RWPE1 (cell line): Measurements from ENCODE around the gene GNG3.
A peak's percentile ranks its signal among the peaks of the same experiment; 100 is the strongest.
"Not testable (repeated sequence)": the region's sequence is repeated elsewhere in the genome, so short reads cannot be mapped to it uniquely, and the experiment has no call there.

ENCODE experiments used
- CTCF ChIA-PET: fragments of 350-600 bp; sonication (Branson Sonifier 250); formaldehyde crosslinking; extraction: SDS; loops from one replicate; lab custom pipeline; 2021; lab: Yijun Ruan, JAX
- POLR2A ChIA-PET: fragments of 400-600 bp; formaldehyde crosslinking; extraction: SDS; loops from one replicate; lab custom pipeline; 2020; ENCODE audit warnings: antibody characterized with exemption; ENCODE audit not compliant: low non-redundant PET; lab: Yijun Ruan, JAX
- DNase-seq: peaks from one replicate; pipeline ENCODE4 v3.0.0; 2012; ENCODE audit warnings: low spot score
- H3K27ac ChIP-seq: fragments of 450-650 bp; 2 replicates; pipeline ENCODE4 v1.5.1; 2017
- TF ChIP-seq, protein P1 (sequence below): fragments of 450-650 bp; conservative IDR thresholded peaks from 2 replicates; pipeline ENCODE4 v1.5.1; 2017; ENCODE audit warnings: low read depth, mild to moderate bottlenecking

Gene GNG3

GRCh38 chr11:62682518-62682917, 25.0 kb upstream of the GNG3 start:
- no peak for DNase-seq
- TF ChIP-seq, protein P1, sequence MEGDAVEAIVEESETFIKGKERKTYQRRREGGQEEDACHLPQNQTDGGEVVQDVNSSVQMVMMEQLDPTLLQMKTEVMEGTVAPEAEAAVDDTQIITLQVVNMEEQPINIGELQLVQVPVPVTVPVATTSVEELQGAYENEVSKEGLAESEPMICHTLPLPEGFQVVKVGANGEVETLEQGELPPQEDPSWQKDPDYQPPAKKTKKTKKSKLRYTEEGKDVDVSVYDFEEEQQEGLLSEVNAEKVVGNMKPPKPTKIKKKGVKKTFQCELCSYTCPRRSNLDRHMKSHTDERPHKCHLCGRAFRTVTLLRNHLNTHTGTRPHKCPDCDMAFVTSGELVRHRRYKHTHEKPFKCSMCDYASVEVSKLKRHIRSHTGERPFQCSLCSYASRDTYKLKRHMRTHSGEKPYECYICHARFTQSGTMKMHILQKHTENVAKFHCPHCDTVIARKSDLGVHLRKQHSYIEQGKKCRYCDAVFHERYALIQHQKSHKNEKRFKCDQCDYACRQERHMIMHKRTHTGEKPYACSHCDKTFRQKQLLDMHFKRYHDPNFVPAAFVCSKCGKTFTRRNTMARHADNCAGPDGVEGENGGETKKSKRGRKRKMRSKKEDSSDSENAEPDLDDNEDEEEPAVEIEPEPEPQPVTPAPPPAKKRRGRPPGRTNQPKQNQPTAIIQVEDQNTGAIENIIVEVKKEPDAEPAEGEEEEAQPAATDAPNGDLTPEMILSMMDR, result no peak
- no peak overlapping the region for H3K27ac ChIP-seq
- ChIA-PET CTCF (interaction anchor here (2.5 kb wide), 1 partner anchor 12 kb away, joined by 17 read pairs; no protein-coding TSS in a partner anchor), POLR2A (no interaction called here)

DNA sequence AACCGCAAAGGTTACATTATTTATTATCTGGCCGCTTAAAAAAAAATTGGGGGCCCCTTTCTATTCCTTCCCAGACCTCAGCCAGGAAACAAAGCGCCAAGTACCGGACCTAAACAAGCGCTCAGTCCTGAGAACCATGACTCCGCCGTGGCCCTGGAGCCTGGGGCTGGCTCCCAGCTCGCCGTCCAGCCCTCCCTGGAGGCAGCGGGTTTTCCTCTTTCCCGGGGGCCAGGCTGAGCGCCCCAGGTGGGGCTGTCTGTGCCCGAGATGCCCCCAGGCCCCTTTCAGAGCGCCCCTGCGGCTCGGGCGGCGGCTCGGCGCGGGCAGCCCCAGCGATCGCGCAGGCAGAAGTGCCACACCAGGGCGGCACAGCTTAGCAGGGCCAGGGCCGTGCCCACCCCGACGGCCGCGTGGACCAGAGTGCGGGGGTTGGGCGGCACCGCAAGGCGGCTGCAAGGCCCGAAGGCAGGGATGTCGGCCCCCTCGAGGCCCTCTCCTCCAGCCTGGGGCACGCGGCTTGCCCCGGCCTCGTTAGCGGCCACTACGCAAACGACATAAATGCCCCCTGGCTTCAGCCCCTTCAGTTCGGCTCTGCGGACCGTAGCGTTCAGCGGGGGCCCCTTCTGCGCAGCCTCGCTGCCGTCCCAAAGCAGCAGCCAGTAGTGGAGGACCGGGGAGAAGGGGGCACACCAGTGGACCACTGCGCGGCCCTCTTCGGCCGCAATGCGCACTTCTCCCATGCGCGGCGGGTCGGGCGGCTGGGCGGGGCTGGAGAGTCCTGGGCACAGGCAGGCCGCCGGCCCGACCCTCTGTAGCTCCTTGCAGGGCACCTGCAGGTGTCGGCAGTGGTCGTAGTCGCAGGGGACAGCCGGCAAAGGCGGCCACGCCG, 19.7 kb upstream of the GNG3 start:
- TF ChIP-seq, protein P1, result no peak
- POLR2A ChIA-PET, result no interaction called here
- CTCF ChIA-PET, result interaction anchor here (0.6 kb wide), 1 partner anchor 38 kb away, joined by 3 read pairs; no protein-coding TSS in a partner anchor
- H3K27ac ChIP-seq, result no peak overlapping the region
- no peak for DNase-seq

DNA sequence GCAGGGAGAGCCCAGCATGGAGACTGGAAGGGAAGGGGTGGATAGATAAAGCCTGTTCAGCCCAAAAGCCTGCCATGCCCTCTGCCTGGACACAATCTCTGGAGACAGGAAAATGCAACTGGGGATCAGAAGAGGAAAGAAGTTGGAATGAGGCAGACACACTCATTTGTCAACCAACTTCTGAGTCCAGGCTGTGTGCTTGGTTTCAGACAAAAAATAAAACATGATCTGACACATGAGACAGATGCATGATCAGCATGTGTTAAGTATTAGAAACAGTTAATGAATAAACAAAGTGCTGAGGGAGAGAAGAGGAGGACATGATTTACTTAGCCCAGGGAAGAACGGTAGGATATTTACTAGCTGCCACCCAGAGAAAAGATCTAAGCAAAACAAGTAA, 19.0 kb upstream of the GNG3 start:
- DNase-seq, result no peak
- TF ChIP-seq, protein P1, result no peak
- POLR2A ChIA-PET, result no interaction called here
- CTCF ChIA-PET, result no interaction called here
- no peak overlapping the region for H3K27ac ChIP-seq

GRCh38 chr11:62689421-62690183, 17.9 kb upstream of the GNG3 start, which contains the start of gene LRRN4CL:
Gene LRRN4CL (minus strand): TSS chr11:62689530. CDS start chr11:62688508, 1,022 bp downstream.
- ChIA-PET CTCF (interaction anchor here (0.6 to 1.9 kb wide), 3 partner anchors 9 to 97 kb away, joined by 3 to 8 read pairs (median 3); no protein-coding TSS in a partner anchor), POLR2A (interaction anchor here (0.7 to 1.1 kb wide), 2 partner anchors 44 to 166 kb away, joined by 3 to 4 read pairs; no protein-coding TSS in a partner anchor)
- TF ChIP-seq, protein P1, result no peak
- H3K27ac ChIP-seq, result peak within 1 kb of the TSS; percentile 70
- peak; percentile 61 for DNase-seq

- CTCF ChIA-PET, result interaction anchor here (0.6 to 1.8 kb wide), 3 partner anchors 12 to 24 kb away, joined by 6 to 17 read pairs (median 7); partner anchors contain the start of genes BSCL2 and GNG3
- POLR2A ChIA-PET, DNase-seq: not testable (repeated sequence)
- H3K27ac ChIP-seq, result peak overlapping the region; percentile 54
These were observed 13.9 kb upstream of the GNG3 start for GRCh38 chr11:62693624-62694023.

DNA sequence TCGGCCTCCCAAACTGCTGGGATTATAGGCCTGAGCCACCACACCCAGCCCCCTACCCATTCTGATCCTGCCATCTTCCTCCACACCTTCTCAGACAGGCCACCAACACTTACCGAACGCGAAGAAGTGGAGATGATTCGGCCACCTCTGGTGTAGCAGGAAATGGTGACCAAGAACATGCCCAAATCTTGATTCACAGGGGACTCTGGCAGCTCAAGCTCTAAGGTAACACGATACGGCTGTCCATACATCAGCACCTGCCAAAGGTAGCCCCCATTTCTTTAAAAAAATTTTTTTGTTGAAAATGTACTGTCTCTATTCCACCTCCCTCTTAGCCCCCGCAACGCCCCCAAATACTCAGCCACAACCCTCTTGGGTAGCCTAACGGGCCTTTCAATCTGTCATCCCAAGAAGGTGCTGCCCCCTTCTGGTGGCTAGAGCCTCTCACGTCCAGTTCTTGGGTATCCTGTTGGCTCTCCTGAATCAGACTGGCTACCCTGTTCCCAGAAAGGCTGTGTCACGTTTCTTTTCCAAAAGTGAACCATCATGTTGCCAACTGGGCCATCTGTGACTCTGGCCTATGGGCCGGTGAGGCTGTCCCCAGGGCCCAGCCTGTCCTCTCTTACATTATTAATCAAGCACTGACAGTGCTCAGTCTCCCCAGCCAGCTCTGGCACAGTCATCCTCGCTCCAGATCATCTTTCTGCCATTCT, 12.9 kb upstream of the GNG3 start:
- peak overlapping the region; percentile 54 for H3K27ac ChIP-seq
- ChIA-PET POLR2A (no interaction called here), CTCF (interaction anchor here (0.6 to 1.8 kb wide), 4 partner anchors 12 to 18 kb away, joined by 3 to 17 read pairs (median 5); partner anchors contain the start of genes BSCL2 and GNG3)
- DNase-seq, result no peak
- TF ChIP-seq, protein P1, result peak; percentile 74
